Measurements from ENCODE around the gene MGRN1.

DNA sequence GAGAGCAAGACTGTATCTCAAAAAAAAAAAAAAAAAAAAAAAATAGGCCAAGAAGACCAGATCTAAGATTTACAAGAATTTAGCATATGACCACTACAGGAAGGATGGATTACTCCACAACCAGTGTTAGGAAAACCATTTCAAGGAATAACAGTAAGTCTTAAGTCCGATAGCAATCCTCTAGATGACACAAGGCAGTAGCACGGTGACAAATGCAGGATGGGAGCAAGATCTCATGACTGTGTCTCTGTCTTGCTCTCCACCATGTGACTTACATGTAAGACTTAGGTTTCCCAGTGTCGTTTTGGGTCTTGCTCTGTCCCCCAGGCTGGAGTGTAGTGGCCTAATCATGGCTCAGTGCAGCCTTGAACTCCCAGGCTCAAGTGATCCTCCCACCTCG, 40.7 kb upstream of the MGRN1 start:
- TF ChIP-seq, protein P1, sequence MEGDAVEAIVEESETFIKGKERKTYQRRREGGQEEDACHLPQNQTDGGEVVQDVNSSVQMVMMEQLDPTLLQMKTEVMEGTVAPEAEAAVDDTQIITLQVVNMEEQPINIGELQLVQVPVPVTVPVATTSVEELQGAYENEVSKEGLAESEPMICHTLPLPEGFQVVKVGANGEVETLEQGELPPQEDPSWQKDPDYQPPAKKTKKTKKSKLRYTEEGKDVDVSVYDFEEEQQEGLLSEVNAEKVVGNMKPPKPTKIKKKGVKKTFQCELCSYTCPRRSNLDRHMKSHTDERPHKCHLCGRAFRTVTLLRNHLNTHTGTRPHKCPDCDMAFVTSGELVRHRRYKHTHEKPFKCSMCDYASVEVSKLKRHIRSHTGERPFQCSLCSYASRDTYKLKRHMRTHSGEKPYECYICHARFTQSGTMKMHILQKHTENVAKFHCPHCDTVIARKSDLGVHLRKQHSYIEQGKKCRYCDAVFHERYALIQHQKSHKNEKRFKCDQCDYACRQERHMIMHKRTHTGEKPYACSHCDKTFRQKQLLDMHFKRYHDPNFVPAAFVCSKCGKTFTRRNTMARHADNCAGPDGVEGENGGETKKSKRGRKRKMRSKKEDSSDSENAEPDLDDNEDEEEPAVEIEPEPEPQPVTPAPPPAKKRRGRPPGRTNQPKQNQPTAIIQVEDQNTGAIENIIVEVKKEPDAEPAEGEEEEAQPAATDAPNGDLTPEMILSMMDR (conservative IDR thresholded peaks at IDR 0.05 in 1 of 2, IDR thresholded peaks at IDR 0.05 in 1 of 2; ENCODE audit: low read depth in 1 of 2, low read length in 2 of 2) = no peak
- no peak for TF ChIP-seq EZH2 (IDR thresholded peaks at IDR 0.05; ENCODE audit: low read length, missing control alignments)

Measured in fibroblast of lung (primary cell).